HG03469 (cell line): ENCODE data around the gene TLN1.

ENCODE experiments used
- ATAC-seq: cut with Tn5 transposase; IDR thresholded peaks from one replicate; pipeline ENCODE4 v1.9.1; 2021; ENCODE audit warnings: mild to moderate bottlenecking, moderate library complexity, moderate number of reproducible peaks; ENCODE audit not compliant: unreplicated experiment

TLN1 gene

GRCh38 chr9:35688558-35689541 is 43.1 kb downstream of the TLN1 start:
- no peak for ATAC-seq

- no peak for ATAC-seq
Measured at GRCh38 chr9:35687972-35688557, 43.9 kb downstream of the TLN1 start.

- ATAC-seq: no peak
Measured at GRCh38 chr9:35687306-35687705, 44.7 kb downstream of the TLN1 start.

- ATAC-seq: no peak
Measured at GRCh38 chr9:35686222-35687203, 45.5 kb downstream of the TLN1 start.

- ATAC-seq: no peak
Measured at GRCh38 chr9:35685506-35685905, 46.5 kb downstream of the TLN1 start.

GRCh38 chr9:35684921-35685320 is 47.1 kb downstream of the TLN1 start:
- no peak for ATAC-seq

- no peak for ATAC-seq
Measured at GRCh38 chr9:35683323-35683722, 48.7 kb downstream of the TLN1 start.

- ATAC-seq: no peak
Measured at GRCh38 chr9:35682520-35683315, 49.3 kb downstream of the TLN1 start.

- ATAC-seq: no peak
Measured at GRCh38 chr9:35682051-35682450, 49.9 kb downstream of the TLN1 start.

GRCh38 chr9:35681341-35682002 is 50.5 kb downstream of the TLN1 start:
- no peak for ATAC-seq

- no peak for ATAC-seq
Measured at GRCh38 chr9:35680331-35681105, 51.5 kb downstream of the TLN1 start.

- no peak for ATAC-seq
Measured at GRCh38 chr9:35679766-35680330, 52.1 kb downstream of the TLN1 start.

GRCh38 chr9:35679091-35679490 is 52.9 kb downstream of the TLN1 start:
- no peak for ATAC-seq

GRCh38 chr9:35675732-35676392 is 56.1 kb downstream of the TLN1 start:
- ATAC-seq: no peak

- no peak for ATAC-seq
Measured at GRCh38 chr9:35675204-35675603, 56.8 kb downstream of the TLN1 start.

- no peak for ATAC-seq
Measured at GRCh38 chr9:35674025-35674361, 58.0 kb downstream of the TLN1 start.

- ATAC-seq: no peak
Measured at GRCh38 chr9:35673132-35674024, 58.6 kb downstream of the TLN1 start, which contains the start of gene CA9. CA9 (plus strand) TSS chr9:35673928; CDS start chr9:35673960, 32 bp downstream.
